Left lung (tissue), 10 donors: ENCODE measurements around the gene SCO2. TPM values are rescaled to one million over a fixed set of nuclear protein-coding genes. Genes with fewer than 3 reads are reported as not detected.
A peak's percentile ranks its signal among the peaks of the same experiment; 100 is the strongest.
"Not testable (repeated sequence)": the region's sequence is repeated elsewhere in the genome, so short reads cannot be mapped to it uniquely, and the experiment has no call there.

Source experiments
- ATAC-seq: fragments of 200-7000 bp; cut with Tn5 transposase; one replicate; pipeline ENCODE4 v1.9.1; 2020; ENCODE audit warnings: moderate library complexity
- DNase-seq, 4 donors: peaks; one replicate each; pipeline ENCODE4 v3.0.0-alpha.2; 2013 to 2020
- H3K27ac ChIP-seq, 2 donors: fragments of 200-600 bp; sonication (generic) in 1 of 2; one replicate each; pipeline versions ENCODE4 v1.5.0 to v1.8.0; 2020 to 2021
- H3K27me3 ChIP-seq, 2 donors: fragments of 200-600 bp; sonication (generic) in 1 of 2; one replicate each; pipeline versions ENCODE4 v1.5.0 to v1.8.0; 2020 to 2021
- H3K36me3 ChIP-seq, 2 donors: fragments of 200-600 bp; sonication (generic) in 1 of 2; one replicate each; pipeline versions ENCODE4 v1.5.0 to v1.8.0; 2020 to 2021
- H3K4me1 ChIP-seq, 2 donors: fragments of 200-600 bp; one replicate each; pipeline ENCODE4 v1.8.0; 2021
- H3K4me3 ChIP-seq, 2 donors: fragments of 200-600 bp; sonication (generic) in 1 of 2; one replicate each; pipeline versions ENCODE4 v1.5.0 to v1.8.0; 2020 to 2021; ENCODE audit warnings: mild to moderate bottlenecking in 1 of 2
- H3K9me3 ChIP-seq, 2 donors: fragments of 200-600 bp; sonication (generic) in 1 of 2; one replicate each; pipeline versions ENCODE4 v1.5.0 to v1.8.0; 2020 to 2021
- intact Hi-C, 2 donors: fragments of 100-400 bp; cut with DNase I; formaldehyde crosslinking; loops; one replicate each; pipeline versions ENCODE4 v1.11.2 to v1.14.2; 2022
- polyA plus RNA-seq, 6 donors: library from polyadenylated mRNA; unstranded; fragments of 120-200 nt; gene quantifications; one replicate each; pipeline ENCODE4 v1.2.1, GENCODE V29; 2013; ENCODE audit not compliant: insufficient read length in 6 of 6
- total RNA-seq, 2 donors: library from RNA; stranded (reverse); fragmentation: NEBNext Ultra II Directional; extraction: Animal tissue kit (Norgen Biotek cat#: 25700); gene quantifications; one replicate each; pipeline ENCODE4 v1.2.1, GENCODE V29; 2021
- TF ChIP-seq, protein P1 (sequence below), 2 donors: fragments of 200-600 bp; sonication (generic) in 1 of 2; IDR thresholded peaks; one replicate each; pipeline versions ENCODE4 v1.5.0 to v1.8.0; 2021; ENCODE audit warnings: antibody characterized with exemption in 2 of 2
- donor health status: DM: no; HTN: yes; CAD: no.
- donor health status: DM: no; HTN: no; CAD: no.

The SCO2 gene
- total and polyA plus RNA-seq, 8 donors: 1.1 to 3.3 (median 2.3) TPM; not detected in 1

DNA sequence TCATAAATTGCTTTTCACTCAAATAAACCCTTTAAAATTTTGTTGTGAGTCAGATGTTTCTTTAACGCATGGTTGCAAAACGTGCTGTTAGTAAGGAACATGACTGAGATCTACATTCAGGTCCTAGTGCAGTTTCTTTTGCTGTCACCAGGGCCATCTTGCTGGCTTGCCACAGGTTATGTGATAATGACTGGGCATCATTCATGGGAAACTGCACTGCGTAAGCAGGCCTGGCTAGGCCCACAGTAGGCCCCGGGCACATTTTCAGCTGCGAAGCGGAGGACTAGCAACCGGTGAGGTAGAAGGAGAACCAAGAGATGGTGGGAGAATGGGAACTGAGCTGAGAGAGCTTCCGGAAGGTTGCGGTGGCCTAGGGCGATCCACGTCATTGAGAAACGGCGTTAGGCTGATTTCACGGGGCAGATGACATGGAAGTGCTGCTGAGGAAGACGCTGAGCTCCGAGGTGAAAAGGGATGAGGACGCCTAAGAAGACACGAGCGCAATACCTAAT lies 17.1 kb upstream of the SCO2 start:
- intact Hi-C loops: no loop called here
- TF ChIP-seq, protein P1, sequence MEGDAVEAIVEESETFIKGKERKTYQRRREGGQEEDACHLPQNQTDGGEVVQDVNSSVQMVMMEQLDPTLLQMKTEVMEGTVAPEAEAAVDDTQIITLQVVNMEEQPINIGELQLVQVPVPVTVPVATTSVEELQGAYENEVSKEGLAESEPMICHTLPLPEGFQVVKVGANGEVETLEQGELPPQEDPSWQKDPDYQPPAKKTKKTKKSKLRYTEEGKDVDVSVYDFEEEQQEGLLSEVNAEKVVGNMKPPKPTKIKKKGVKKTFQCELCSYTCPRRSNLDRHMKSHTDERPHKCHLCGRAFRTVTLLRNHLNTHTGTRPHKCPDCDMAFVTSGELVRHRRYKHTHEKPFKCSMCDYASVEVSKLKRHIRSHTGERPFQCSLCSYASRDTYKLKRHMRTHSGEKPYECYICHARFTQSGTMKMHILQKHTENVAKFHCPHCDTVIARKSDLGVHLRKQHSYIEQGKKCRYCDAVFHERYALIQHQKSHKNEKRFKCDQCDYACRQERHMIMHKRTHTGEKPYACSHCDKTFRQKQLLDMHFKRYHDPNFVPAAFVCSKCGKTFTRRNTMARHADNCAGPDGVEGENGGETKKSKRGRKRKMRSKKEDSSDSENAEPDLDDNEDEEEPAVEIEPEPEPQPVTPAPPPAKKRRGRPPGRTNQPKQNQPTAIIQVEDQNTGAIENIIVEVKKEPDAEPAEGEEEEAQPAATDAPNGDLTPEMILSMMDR (IDR thresholded peaks at IDR 0.05): no peak
- no peak for ATAC-seq
- peak overlapping the region; percentile 98 to 100 for H3K27ac ChIP-seq
- peak in 2 of 4 donors; percentile 67 to 86 for DNase-seq
- H3K9me3 ChIP-seq: no peaks in the 10 kb centered on the region
- peaks cover 29 to 89% of the 10 kb centered on the region in 2 donors for H3K4me1 ChIP-seq
- peak overlapping the region in 1 of 2 donors; percentile 19 for H3K4me3 ChIP-seq
- H3K27me3 ChIP-seq: peaks cover 15 to 17% of the 10 kb centered on the region in 2 donors
- H3K36me3 ChIP-seq: no peaks in the 10 kb centered on the region

DNA sequence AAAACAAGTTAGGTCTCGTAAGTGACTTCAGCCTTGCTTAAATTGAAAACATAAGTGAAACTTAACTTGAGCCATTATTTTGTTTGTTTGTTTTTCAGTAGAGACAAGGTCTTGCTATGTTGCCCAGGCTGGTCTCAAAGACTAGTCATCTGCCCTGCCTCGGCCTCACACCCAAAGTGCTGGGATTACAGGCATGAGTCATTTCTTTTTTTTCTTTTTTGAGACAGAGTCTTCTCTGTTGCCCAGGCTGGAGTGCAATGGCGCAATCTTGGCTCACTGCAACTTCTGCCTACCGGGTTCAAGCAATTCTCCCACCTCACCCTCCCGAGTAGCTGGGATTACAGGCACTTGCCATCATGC lies 16.2 kb upstream of the SCO2 start:
- Histone ChIP-seq H3K27ac (peak overlapping the region; percentile 98 to 100), H3K4me3 (peak overlapping the region in 1 of 2 donors; percentile 19), H3K4me1 (peaks cover 29 to 95% of the 10 kb centered on the region in 2 donors)
- H3K36me3 ChIP-seq, H3K9me3 ChIP-seq, intact Hi-C loops, H3K27me3 ChIP-seq: not testable (repeated sequence)
- ATAC-seq (peak; percentile 47), DNase-seq (peak in 2 of 4 donors; percentile 78 to 84)

DNA sequence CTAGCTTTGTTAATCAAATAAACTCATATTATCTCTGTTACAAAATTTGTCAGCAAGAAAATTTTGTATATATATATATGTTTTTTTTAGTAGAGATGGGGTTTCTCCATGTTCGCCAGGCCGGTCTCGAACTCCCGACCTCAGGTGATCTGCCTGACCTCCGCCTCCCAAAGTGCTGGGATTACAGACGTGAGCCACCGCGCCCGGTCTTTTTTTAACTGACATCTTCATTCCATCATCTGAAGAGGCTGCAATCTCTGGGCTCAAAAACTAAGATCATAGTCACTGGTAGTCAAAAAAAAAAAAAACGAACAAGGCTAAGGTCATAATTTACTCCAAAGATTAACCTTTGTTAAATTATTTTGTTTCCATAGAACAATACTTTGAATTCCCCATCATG lies 15.0 kb upstream of the SCO2 start:
- TF ChIP-seq, protein P1 (IDR thresholded peaks at IDR 0.05): no peak
- no peak for ATAC-seq
- no peak for DNase-seq
- no peaks in the 10 kb centered on the region for H3K27me3 ChIP-seq
- intact Hi-C loops: no loop called here
- H3K9me3 ChIP-seq: no peaks in the 10 kb centered on the region
- no peak overlapping the region for H3K4me3 ChIP-seq
- no peaks in the 10 kb centered on the region for H3K36me3 ChIP-seq
- peak overlapping the region; percentile 98 to 100 for H3K27ac ChIP-seq
- peaks cover 29 to 95% of the 10 kb centered on the region in 2 donors for H3K4me1 ChIP-seq

DNA sequence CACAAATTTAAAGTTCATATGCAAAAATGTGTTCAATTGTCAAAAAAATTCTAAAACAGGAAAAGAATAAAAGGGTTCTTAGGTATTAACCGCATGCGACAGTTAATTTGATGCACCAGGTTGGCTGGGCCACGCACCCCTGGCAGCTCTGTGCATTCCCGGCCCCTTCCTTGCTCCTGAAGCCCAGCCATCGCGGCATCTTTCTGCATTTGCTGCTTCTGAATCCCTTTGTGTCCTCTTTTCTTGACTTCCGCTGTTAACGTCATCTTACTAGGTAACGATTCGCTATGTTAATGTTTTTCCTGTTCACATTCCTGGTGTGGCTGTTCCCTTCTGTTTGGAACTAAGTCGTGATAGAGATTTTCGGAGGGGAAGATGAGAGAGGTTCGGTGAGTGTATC lies 12.4 kb upstream of the SCO2 start:
- no peaks in the 10 kb centered on the region for H3K36me3 ChIP-seq
- H3K4me3 ChIP-seq: no peak overlapping the region
- DNase-seq (no peak), ATAC-seq (no peak)
- intact Hi-C loops: no loop called here
- H3K27ac ChIP-seq: peak overlapping the region; percentile 98 to 100
- peaks cover 29 to 95% of the 10 kb centered on the region in 2 donors for H3K4me1 ChIP-seq
- H3K27me3 ChIP-seq: no peaks in the 10 kb centered on the region
- no peaks in the 10 kb centered on the region for H3K9me3 ChIP-seq
- TF ChIP-seq, protein P1 (IDR thresholded peaks at IDR 0.05): no peak

DNA sequence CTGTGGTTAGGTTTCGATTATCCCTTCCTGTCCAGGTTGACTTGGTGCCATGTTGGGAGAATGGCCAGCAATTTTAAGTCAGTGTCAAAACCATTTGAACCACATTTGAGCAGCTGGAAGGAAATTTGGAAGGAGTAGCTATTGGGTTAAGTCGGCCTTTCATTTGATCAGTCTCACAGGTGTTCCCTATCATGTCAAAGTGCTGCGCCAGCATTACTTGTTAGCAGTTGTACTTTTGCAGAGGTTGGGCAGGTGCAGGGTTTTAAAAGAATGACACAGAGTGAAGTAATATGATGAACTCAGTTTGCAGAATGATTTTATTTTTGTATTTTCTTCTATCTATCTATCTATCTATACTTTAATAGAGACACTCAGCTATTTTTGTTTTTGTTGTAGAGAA lies 10.8 kb upstream of the SCO2 start:
- intact Hi-C loops: no loop called here
- Histone ChIP-seq H3K4me3 (no peak overlapping the region), H3K9me3 (no peaks in the 10 kb centered on the region), H3K4me1 (peaks cover 26 to 92% of the 10 kb centered on the region in 2 donors), H3K36me3 (no peaks in the 10 kb centered on the region), H3K27me3 (no peaks in the 10 kb centered on the region), H3K27ac (peak overlapping the region in 1 of 2 donors; percentile 100)
- ATAC-seq (no peak), DNase-seq (no peak)
- TF ChIP-seq, protein P1 (IDR thresholded peaks at IDR 0.05): no peak

DNA sequence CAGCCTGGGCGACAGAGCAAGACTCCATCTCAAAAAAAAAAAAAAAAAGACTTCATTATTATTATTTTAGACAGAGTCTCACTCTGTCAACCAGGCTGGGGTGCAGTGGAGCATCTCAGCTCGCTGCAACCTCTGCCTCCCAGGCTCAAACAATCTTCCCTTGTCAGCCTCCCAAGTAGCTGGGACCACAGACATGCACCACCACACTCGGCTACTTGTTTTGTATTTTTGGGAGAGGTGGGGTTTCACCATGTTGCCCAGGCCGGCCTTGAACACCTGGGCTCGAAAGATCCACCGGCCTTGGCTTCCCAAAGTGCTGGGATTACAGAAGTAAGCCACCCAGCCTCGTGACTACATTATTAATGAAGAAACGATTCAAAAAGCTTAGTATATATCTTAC lies 9.7 kb upstream of the SCO2 start:
- Histone ChIP-seq H3K4me3 (no peak overlapping the region), H3K4me1 (peaks cover 16 to 81% of the 10 kb centered on the region in 2 donors), H3K36me3 (no peaks in the 10 kb centered on the region), H3K27me3 (no peaks in the 10 kb centered on the region), H3K27ac (peak overlapping the region; percentile 99), H3K9me3 (no peaks in the 10 kb centered on the region)
- no peak for DNase-seq
- intact Hi-C loops: no loop called here
- TF ChIP-seq, protein P1 (IDR thresholded peaks at IDR 0.05): no peak
- no peak for ATAC-seq

DNA sequence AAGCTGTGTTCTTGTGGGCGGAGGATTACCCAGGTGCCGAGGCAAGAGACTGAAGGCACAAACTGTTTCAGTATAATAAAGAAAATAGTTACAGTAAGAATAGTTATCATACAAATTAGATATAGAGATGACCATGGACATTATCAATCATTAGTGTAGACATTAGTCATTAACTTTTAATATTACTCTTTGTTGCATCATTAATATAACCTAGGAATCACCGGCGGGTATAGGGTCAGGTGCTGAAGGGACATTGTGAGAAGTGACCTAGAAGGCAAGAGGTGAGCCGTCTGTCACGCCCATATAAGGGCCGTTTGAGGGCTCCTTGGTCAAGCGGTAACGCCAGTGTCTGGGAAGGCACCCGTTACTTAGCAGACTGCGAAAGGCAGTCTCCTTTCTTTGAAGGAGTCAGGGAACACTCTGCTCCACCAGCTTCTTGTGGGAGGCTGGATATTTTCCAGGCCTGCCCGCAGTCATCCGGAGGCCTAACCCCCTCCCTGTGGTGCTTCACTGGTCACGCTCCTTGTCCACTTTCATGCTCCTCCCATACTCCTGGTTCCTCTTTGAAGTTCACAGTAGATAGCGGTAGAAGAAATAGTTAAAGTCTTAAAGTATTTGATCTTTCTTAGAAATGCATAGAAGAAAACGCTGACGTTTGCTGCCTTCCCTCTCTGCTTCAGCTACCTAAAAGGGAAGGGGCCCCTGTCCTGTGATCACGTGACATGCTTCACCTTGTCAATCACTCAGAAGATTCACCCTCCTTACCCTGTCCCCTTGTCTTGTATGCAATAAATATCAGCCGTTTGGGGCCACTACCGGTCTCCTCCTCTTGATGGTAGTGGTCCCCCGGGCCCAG lies 8.7 kb upstream of the SCO2 start:
- H3K27me3 ChIP-seq, H3K36me3 ChIP-seq, ATAC-seq, intact Hi-C loops, H3K9me3 ChIP-seq: not testable (repeated sequence)
- Histone ChIP-seq H3K4me1 (peaks cover 9 to 75% of the 10 kb centered on the region in 2 donors), H3K4me3 (peak overlapping the region in 1 of 2 donors; percentile 1), H3K27ac (peak overlapping the region; percentile 99)
- DNase-seq: peak in 1 of 4 donors; percentile 90
